Measurements from ENCODE around the gene EFCAB11. TPM values are rescaled to one million over a fixed set of nuclear protein-coding genes. Genes with fewer than 3 reads are reported as not detected.
A peak's percentile ranks its signal among the peaks of the same experiment; 100 is the strongest.

EFCAB11 gene
- total and polyA plus RNA-seq, 9 of the 15 experiments (the other 6 are each of a cell fraction or from before 2014, with no cell fraction given), result 13.4 to 37.9 (median 17.4) TPM

DNA sequence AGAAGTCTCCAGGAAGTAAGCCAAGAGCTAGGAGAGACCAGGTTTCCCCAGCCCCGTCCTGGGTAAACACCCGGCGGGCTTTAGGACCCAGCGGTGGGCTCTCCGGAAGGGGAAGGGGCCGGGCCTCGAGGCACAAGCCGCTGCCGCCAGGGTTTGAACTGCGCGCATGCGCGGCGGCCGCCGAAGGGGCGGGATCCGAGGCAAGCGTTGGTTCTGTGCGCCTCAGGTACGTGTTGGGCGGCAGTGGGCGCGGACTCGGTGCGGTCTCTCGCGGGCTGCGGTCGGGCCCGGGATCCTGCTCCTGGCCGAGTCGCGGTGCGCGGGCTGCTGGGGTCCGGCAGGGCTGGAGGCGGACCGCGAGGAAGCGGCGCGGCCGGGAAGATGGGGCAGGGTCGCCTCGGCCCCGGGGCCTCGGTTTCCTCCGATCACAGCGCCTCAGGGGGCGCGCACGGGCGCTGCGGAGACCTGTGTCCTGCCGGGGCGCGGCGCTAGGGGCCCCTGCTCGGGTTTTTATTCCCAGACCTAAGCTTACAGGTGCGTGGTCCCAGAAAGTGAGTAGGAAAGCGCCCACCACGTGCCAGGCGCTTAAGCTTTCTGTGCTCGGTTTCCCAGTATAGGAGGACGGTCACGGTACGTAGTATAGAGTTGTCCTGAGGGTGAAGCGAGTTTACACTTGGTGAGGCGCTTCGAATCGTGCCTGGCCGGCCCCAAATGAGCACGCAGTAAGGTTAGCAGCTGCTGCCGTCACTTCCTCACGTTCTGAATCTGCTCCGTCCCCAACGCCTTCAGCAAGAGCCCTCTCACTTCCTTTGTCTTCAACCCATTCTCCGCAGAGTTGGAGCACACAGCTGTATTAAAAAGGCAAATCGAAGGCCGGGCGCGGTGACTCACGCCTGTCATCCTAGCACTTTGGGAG is 1.5 kb upstream of the EFCAB11 start, which contains the start of gene TDP1 (continued):
- TF ChIP-seq, protein P1, sequence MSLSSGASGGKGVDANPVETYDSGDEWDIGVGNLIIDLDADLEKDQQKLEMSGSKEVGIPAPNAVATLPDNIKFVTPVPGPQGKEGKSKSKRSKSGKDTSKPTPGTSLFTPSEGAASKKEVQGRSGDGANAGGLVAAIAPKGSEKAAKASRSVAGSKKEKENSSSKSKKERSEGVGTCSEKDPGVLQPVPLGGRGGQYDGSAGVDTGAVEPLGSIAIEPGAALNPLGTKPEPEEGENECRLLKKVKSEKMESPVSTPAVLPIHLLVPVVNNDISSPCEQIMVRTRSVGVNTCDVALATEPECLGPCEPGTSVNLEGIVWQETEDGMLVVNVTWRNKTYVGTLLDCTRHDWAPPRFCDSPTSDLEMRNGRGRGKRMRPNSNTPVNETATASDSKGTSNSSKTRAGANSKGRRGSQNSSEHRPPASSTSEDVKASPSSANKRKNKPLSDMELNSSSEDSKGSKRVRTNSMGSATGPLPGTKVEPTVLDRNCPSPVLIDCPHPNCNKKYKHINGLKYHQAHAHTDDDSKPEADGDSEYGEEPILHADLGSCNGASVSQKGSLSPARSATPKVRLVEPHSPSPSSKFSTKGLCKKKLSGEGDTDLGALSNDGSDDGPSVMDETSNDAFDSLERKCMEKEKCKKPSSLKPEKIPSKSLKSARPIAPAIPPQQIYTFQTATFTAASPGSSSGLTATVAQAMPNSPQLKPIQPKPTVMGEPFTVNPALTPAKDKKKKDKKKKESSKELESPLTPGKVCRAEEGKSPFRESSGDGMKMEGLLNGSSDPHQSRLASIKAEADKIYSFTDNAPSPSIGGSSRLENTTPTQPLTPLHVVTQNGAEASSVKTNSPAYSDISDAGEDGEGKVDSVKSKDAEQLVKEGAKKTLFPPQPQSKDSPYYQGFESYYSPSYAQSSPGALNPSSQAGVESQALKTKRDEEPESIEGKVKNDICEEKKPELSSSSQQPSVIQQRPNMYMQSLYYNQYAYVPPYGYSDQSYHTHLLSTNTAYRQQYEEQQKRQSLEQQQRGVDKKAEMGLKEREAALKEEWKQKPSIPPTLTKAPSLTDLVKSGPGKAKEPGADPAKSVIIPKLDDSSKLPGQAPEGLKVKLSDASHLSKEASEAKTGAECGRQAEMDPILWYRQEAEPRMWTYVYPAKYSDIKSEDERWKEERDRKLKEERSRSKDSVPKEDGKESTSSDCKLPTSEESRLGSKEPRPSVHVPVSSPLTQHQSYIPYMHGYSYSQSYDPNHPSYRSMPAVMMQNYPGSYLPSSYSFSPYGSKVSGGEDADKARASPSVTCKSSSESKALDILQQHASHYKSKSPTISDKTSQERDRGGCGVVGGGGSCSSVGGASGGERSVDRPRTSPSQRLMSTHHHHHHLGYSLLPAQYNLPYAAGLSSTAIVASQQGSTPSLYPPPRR (CRISPR knock-in tag; IDR thresholded peaks at IDR 0.05; ENCODE audit: borderline replicate concordance), result no peak
- TF ChIP-seq ZNF561 (CRISPR knock-in tag; conservative IDR thresholded peaks at IDR 0.05), result no peak
- no peak for TF ChIP-seq CBX2 (IDR thresholded peaks at IDR 0.05; ENCODE audit: insufficient read depth, low read length, poor library complexity, severe bottlenecking)
- TF ChIP-seq NFE2L1 (tag; IDR thresholded peaks at IDR 0.05; ENCODE audit: borderline replicate concordance, low read depth), result no peak
- TF ChIP-seq ZNF780A (CRISPR knock-in tag; IDR thresholded peaks at IDR 0.05), result no peak
- TF ChIP-seq ZNF121 (CRISPR knock-in tag; conservative IDR thresholded peaks at IDR 0.05), result no peak
- no peak for TF ChIP-seq ZNF274 (IDR thresholded peaks at IDR 0.05; ENCODE audit: borderline replicate concordance, low read depth, low read length)
- no peak for TF ChIP-seq ZNF282 (CRISPR knock-in tag; IDR thresholded peaks at IDR 0.05)
- TF ChIP-seq IFI16 (CRISPR knock-in tag; IDR thresholded peaks at IDR 0.05), result no peak
- no peak for TF ChIP-seq SMARCC2 (IDR thresholded peaks at IDR 0.05; ENCODE audit: low read depth)
- TF ChIP-seq SRF (CRISPR knock-in tag; IDR thresholded peaks at IDR 0.05), result no peak
- TF ChIP-seq NR2C1 (IDR thresholded peaks at IDR 0.05), result no peak
- no peak for TF ChIP-seq NR2C1 (tag; IDR thresholded peaks at IDR 0.05)
- TF ChIP-seq POLR2A (conservative IDR thresholded peaks at IDR 0.05), result peak; percentile 86
- TF ChIP-seq POLR2H (tag; IDR thresholded peaks at IDR 0.05; ENCODE audit: low read depth), result peak; percentile 53
- no peak for TF ChIP-seq ZNF174 (CRISPR knock-in tag; IDR thresholded peaks at IDR 0.05)
- peak; percentile 77 for TF ChIP-seq CXXC5 (CRISPR knock-in tag; IDR thresholded peaks at IDR 0.05)
- no peak for TF ChIP-seq SIRT6 (IDR thresholded peaks at IDR 0.05; ENCODE audit: low read depth, low read length)
- TF ChIP-seq ZNF668 (CRISPR knock-in tag; IDR thresholded peaks at IDR 0.05), result no peak
- TF ChIP-seq MTF1 (CRISPR knock-in tag; IDR thresholded peaks at IDR 0.05; ENCODE audit: borderline replicate concordance), result no peak
- TF ChIP-seq GTF2E2 (tag; IDR thresholded peaks at IDR 0.05), result no peak
- TF ChIP-seq TARDBP (IDR thresholded peaks at IDR 0.05), result no peak
- TF ChIP-seq HINFP (tag; conservative IDR thresholded peaks at IDR 0.05; ENCODE audit: low read depth), result no peak
- no peak for TF ChIP-seq HLTF (IDR thresholded peaks at IDR 0.05)
- TF ChIP-seq HDAC2 (IDR thresholded peaks at IDR 0.05), result no peak
